ENCODE results near the gene ZNF718.
A peak's percentile ranks its signal among the peaks of the same experiment; 100 is the strongest.
"Not testable (repeated sequence)": the region's sequence is repeated elsewhere in the genome, so short reads cannot be mapped to it uniquely, and the experiment has no call there.

ZNF718 gene

GRCh38 chr4:124275-125081 lies at the start of gene ZNF718:
TSS of gene ZNF718 (plus strand) at chr4:124501. CDS start at chr4:124671, 170 bp downstream.
- peak; percentile 62 for DNase-seq

GRCh38 chr4:85951-86350 lies 38.4 kb upstream of the ZNF718 start:
- DNase-seq: no peak

GRCh38 chr4:86559-87324 lies 37.6 kb upstream of the ZNF718 start:
- not testable (repeated sequence) for DNase-seq

- no peak for DNase-seq
Measured at GRCh38 chr4:98386-98785, 25.9 kb upstream of the ZNF718 start.

GRCh38 chr4:99863-100262 lies 24.4 kb upstream of the ZNF718 start:
- no peak for DNase-seq

GRCh38 chr4:107083-107443 lies 17.2 kb upstream of the ZNF718 start:
- no peak for DNase-seq

- no peak for DNase-seq
Measured at GRCh38 chr4:107444-108429, 16.6 kb upstream of the ZNF718 start.

GRCh38 chr4:112771-113170 lies 11.5 kb upstream of the ZNF718 start:
- no peak for DNase-seq

- DNase-seq: no peak
Measured at GRCh38 chr4:113732-114131, 10.6 kb upstream of the ZNF718 start.

- no peak for DNase-seq
Measured at GRCh38 chr4:114149-114548, 10.2 kb upstream of the ZNF718 start.

GRCh38 chr4:116499-116898 lies 7.8 kb upstream of the ZNF718 start:
- no peak for DNase-seq

GRCh38 chr4:120616-121015 lies 3.7 kb upstream of the ZNF718 start:
- no peak for DNase-seq

- no peak for DNase-seq
Measured at GRCh38 chr4:121408-122084, 2.8 kb upstream of the ZNF718 start.

- not testable (repeated sequence) for DNase-seq
Measured at GRCh38 chr4:123922-124274, 403 bp upstream of the ZNF718 start.

- DNase-seq: no peak
Measured at GRCh38 chr4:125091-125771, 930 bp downstream of the ZNF718 start.

GRCh38 chr4:125833-126232 lies 1.5 kb downstream of the ZNF718 start:
- DNase-seq: no peak

- no peak for DNase-seq
Measured at GRCh38 chr4:132483-132882, 8.2 kb downstream of the ZNF718 start.

- no peak for DNase-seq
Measured at GRCh38 chr4:138935-139334, 14.6 kb downstream of the ZNF718 start.

- no peak for DNase-seq
Measured at GRCh38 chr4:139691-140090, 15.4 kb downstream of the ZNF718 start.

GRCh38 chr4:146621-147020 lies 22.3 kb downstream of the ZNF718 start:
- DNase-seq: no peak

- no peak for DNase-seq
Measured at GRCh38 chr4:147233-147632, 22.9 kb downstream of the ZNF718 start.
